Sigmoid colon (tissue), 7 donors: Measurements from ENCODE around the gene MUCL3. TPM values are rescaled to one million over a fixed set of nuclear protein-coding genes. Genes with fewer than 3 reads are reported as not detected.
A peak's percentile ranks its signal among the peaks of the same experiment; 100 is the strongest.

Experiments used
- DNase-seq: peaks from one replicate; pipeline ENCODE4 v3.0.0-alpha.2; 2019
- H3K27ac ChIP-seq, 4 donors: fragments of 200-600 bp; sonication (generic); one replicate each; pipeline ENCODE4 v1.5.1; 2016 to 2019; ENCODE audit warnings: mild to moderate bottlenecking in 1 of 4
- H3K27me3 ChIP-seq, 3 donors: fragments of 200-600 bp; sonication (generic); one replicate each; pipeline ENCODE4 v1.5.1; 2019; ENCODE audit warnings: mild to moderate bottlenecking in 1 of 3
- H3K36me3 ChIP-seq, 4 donors: fragments of 200-600 bp; sonication (generic); one replicate each; pipeline ENCODE4 v1.5.1; 2016 to 2019
- H3K4me1 ChIP-seq, 4 donors: fragments of 200-600 bp; sonication (generic); one replicate each; pipeline ENCODE4 v1.5.1; 2017 to 2019
- H3K4me3 ChIP-seq, 4 donors: fragments of 200-600 bp; sonication (generic); one replicate each; pipeline ENCODE4 v1.5.1; 2017 to 2019; ENCODE audit warnings: mild to moderate bottlenecking in 2 of 4, moderate library complexity in 1 of 4
- H3K9me3 ChIP-seq, 4 donors: fragments of 200-600 bp in 3 of 4; sonication (generic) in 3 of 4; one replicate each; pipeline versions ENCODE4 v1.5.1 to v1.6.1; 2013 to 2019
- EP300 ChIP-seq, 4 donors: sonication (generic); formaldehyde crosslinking; IDR thresholded peaks; one replicate each; pipeline ENCODE4 v1.6.1; 2017; ENCODE audit warnings: antibody characterized with exemption in 4 of 4
- POLR2A ChIP-seq, 2 donors: fragments of 450-650 bp; IDR thresholded peaks; one replicate each; pipeline ENCODE4 v1.6.1; 2016; ENCODE audit warnings: antibody characterized with exemption in 2 of 2, mild to moderate bottlenecking in 2 of 2, moderate library complexity in 2 of 2
- POLR2AphosphoS5 ChIP-seq, 4 donors: sonication (generic); formaldehyde crosslinking; IDR thresholded peaks; one replicate each; pipeline ENCODE4 v1.6.1; 2017; ENCODE audit warnings: antibody characterized with exemption in 4 of 4
- WGBS, 2 donors: extraction: QIAGEN DNeasy Blood & Tissue Kit; methylation state at CpG; one replicate each; pipeline ENCODE4 v1.1.7; 2013; 5-methylcytosine and 5-hydroxymethylcytosine counted together
- intact Hi-C: fragments of 100-400 bp; cut with DNase I; formaldehyde crosslinking; loops from one replicate; pipeline ENCODE4 v1.15.1; 2023
- polyA plus RNA-seq, 3 donors: library from polyadenylated mRNA; stranded (reverse); fragments of 200-250 nt; gene quantifications; one replicate each; pipeline ENCODE4 v1.2.3, GENCODE V29; 2013
- total RNA-seq, 4 donors: library from RNA; depleted of rRNA; stranded (reverse); fragments of >200 nt; gene quantifications; one replicate each; pipeline ENCODE4 v1.1.0, GENCODE V29; 2016
- TF ChIP-seq, protein P1 (sequence below), 4 experiments: fragments of 450-650 bp in 3 of 4; fragments of 200-600 bp in 1 of 4; IDR thresholded peaks; one replicate each; pipeline ENCODE4 v1.5.1; 2016 to 2019; ENCODE audit warnings: antibody characterized with exemption in 4 of 4, mild to moderate bottlenecking in 3 of 4, moderate library complexity in 2 of 4
- donor health status: healthy with polysubstance abuse.
- donor health status: Bipolar disorder and iron deficiency.
- donor health status: healthy.

MUCL3 gene
- total and polyA plus RNA-seq, 7 donors = under 0.01 TPM; not detected in 6

DNA sequence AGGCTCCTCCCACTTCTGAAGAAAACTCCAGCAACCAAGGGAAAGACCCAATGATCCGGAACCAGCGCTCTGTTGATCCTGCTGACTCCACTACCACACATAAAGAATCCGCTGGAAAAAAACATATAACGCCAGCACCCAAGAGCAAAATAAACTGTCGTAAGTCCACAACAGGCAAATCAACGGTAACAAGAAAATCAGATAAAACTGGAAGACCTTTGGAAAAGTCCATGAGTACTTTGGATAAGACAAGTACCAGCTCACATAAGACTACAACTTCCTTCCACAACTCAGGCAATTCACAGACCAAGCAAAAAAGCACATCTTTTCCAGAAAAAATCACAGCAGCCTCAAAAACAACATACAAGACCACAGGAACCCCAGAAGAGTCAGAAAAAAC is 8.0 kb downstream of the MUCL3 start:
- H3K4me1 ChIP-seq = no peaks in the 10 kb centered on the region
- 95% methylated on average over 6 of the region's 6 CpGs for WGBS, 2 donors
- H3K36me3 ChIP-seq = no peaks in the 10 kb centered on the region
- TF ChIP-seq, protein P1, sequence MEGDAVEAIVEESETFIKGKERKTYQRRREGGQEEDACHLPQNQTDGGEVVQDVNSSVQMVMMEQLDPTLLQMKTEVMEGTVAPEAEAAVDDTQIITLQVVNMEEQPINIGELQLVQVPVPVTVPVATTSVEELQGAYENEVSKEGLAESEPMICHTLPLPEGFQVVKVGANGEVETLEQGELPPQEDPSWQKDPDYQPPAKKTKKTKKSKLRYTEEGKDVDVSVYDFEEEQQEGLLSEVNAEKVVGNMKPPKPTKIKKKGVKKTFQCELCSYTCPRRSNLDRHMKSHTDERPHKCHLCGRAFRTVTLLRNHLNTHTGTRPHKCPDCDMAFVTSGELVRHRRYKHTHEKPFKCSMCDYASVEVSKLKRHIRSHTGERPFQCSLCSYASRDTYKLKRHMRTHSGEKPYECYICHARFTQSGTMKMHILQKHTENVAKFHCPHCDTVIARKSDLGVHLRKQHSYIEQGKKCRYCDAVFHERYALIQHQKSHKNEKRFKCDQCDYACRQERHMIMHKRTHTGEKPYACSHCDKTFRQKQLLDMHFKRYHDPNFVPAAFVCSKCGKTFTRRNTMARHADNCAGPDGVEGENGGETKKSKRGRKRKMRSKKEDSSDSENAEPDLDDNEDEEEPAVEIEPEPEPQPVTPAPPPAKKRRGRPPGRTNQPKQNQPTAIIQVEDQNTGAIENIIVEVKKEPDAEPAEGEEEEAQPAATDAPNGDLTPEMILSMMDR (IDR thresholded peaks at IDR 0.05) = no peak
- TF ChIP-seq POLR2AphosphoS5 (IDR thresholded peaks at IDR 0.05) = no peak
- no peak for TF ChIP-seq EP300 (IDR thresholded peaks at IDR 0.05)
- TF ChIP-seq POLR2A (IDR thresholded peaks at IDR 0.05) = no peak
- no peak overlapping the region for H3K4me3 ChIP-seq
- H3K27me3 ChIP-seq = peaks cover 0 to 8% (median 0%) of the 10 kb centered on the region in 3 donors
- intact Hi-C loops = loop anchor here (10.0 kb wide), 1 partner anchor 96 kb away; no protein-coding TSS in a partner anchor
- DNase-seq = no peak
- peaks cover 0 to 3% (median 0%) of the 10 kb centered on the region in 4 donors for H3K9me3 ChIP-seq
- no peak overlapping the region for H3K27ac ChIP-seq

DNA sequence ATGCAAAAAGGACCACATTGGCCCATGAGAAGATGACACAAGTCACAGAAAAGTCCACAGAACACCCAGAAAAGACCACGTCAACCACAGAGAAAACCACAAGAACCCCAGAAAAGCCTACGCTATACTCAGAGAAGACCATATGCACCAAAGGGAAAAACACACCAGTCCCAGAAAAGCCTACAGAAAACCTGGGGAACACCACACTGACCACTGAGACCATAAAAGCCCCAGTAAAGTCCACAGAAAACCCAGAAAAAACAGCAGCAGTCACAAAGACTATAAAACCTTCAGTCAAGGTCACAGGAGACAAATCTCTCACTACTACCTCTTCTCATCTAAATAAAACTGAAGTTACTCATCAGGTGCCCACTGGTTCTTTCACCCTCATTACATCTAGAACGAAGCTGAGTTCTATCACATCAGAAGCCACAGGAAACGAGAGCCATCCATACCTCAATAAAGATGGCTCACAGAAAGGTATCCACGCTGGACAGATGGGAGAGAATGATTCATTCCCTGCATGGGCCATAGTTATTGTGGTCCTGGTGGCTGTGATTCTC is 11.2 kb downstream of the MUCL3 start:
- intact Hi-C loops = no loop called here
- H3K9me3 ChIP-seq = peaks cover 0 to 3% (median 0%) of the 10 kb centered on the region in 4 donors
- no peaks in the 10 kb centered on the region for H3K36me3 ChIP-seq
- H3K27ac ChIP-seq = no peak overlapping the region
- TF ChIP-seq EP300 (IDR thresholded peaks at IDR 0.05) = no peak
- TF ChIP-seq POLR2AphosphoS5 (IDR thresholded peaks at IDR 0.05) = no peak
- TF ChIP-seq, protein P1 (IDR thresholded peaks at IDR 0.05) = no peak
- TF ChIP-seq POLR2A (IDR thresholded peaks at IDR 0.05) = no peak
- 72 to 85% methylated on average over 5 of the region's 5 CpGs for WGBS, 2 donors
- H3K4me1 ChIP-seq = peaks cover 0 to 11% (median 9%) of the 10 kb centered on the region in 4 donors
- peaks cover 0 to 32% (median 10%) of the 10 kb centered on the region in 3 donors for H3K27me3 ChIP-seq
- no peak for DNase-seq
- H3K4me3 ChIP-seq = no peak overlapping the region

DNA sequence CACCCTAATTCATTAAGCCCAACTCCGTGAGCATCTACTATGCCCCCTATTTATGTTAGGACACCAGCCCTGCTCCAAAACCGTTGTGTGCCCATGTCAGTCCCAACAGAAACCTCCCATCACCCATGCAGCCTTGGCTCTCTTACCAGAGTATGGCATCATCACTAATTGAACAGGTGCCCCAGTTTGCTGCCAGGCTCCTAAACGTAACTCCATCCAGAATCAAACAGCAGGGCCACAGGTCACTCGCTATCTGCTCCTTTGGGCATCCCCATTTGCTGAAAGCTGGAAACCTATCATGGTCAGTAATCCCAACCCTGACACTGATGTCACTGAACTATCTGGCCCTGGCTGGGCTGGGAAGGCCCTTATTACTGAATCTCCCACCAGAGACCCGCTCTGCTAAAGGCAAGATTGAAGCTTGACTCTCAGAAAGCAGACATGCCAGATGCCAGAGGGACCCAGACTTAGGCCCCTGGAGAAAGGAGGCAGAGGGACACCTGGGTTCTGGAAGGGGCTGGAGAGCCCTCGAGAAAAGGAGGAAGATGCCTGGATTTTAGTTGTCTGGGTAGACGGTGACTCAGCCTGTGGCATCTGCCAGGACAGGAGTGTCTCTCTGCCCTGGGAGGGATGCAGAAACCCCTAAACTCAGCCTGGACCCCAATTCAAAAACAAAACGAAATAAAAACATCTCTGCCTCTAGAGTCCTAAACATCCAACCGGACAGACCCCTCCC is 14.0 kb downstream of the MUCL3 start:
- Histone ChIP-seq H3K9me3 (peaks cover 0 to 3% (median 0%) of the 10 kb centered on the region in 4 donors), H3K27ac (peak overlapping the region in 1 of 4 donors; percentile 26), H3K27me3 (peaks cover 0 to 54% (median 10%) of the 10 kb centered on the region in 3 donors), H3K4me1 (peaks cover 0 to 11% (median 9%) of the 10 kb centered on the region in 4 donors), H3K36me3 (no peaks in the 10 kb centered on the region), H3K4me3 (peak overlapping the region; percentile 20 to 50 (median 44))
- DNase-seq = no peak
- TF ChIP-seq POLR2A (IDR thresholded peaks at IDR 0.05) = no peak
- no peak for TF ChIP-seq POLR2AphosphoS5 (IDR thresholded peaks at IDR 0.05)
- no peak for TF ChIP-seq EP300 (IDR thresholded peaks at IDR 0.05)
- TF ChIP-seq, protein P1 (IDR thresholded peaks at IDR 0.05) = no peak
- intact Hi-C loops = no loop called here
- 32 to 54% methylated on average over 9 of the region's 9 CpGs for WGBS, 2 donors

DNA sequence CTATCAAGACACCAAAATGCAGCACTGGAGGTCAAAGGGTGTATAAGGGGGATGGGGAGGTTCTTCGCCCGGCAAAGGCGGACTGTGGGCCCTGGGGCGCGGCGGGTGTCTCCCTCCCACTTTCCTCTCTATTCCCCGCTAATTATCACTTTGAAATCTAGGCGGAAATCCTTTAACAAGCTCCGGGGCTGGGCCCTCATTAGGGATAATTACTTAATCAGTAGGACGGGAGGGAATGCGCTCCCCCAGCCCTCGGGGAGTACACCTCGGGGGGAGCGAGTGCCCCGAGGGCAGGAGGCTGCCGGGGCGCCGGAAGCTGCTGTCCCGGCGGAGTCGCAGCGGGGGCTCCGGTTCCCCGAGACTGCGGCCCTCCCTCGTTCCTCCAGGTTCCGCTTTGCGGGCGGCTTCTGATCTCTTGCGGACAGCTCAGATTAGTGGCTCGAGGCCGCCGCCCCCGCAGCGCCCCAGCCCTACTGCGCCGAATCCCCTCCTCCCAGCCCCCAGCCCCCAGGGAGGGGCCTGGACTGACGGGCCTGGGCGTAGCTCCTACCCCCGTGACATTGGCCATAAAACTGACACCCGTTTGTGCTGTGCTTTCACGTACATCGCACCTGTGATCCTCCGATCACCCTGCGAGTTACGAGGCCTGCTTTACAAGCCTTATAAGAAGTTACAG is 14.7 kb downstream of the MUCL3 start:
- peak; percentile 79 for DNase-seq
- H3K4me3 ChIP-seq = peak overlapping the region; percentile 20 to 50 (median 44)
- 1 to 3% methylated on average over 46 of the region's 46 CpGs for WGBS, 2 donors
- peak overlapping the region in 1 of 4 donors; percentile 26 for H3K27ac ChIP-seq
- intact Hi-C loops = no loop called here
- H3K4me1 ChIP-seq = peaks cover 0 to 11% (median 9%) of the 10 kb centered on the region in 4 donors
- peaks cover 0 to 3% (median 0%) of the 10 kb centered on the region in 4 donors for H3K9me3 ChIP-seq
- H3K36me3 ChIP-seq = no peaks in the 10 kb centered on the region
- TF ChIP-seq POLR2A (IDR thresholded peaks at IDR 0.05) (no peak), POLR2AphosphoS5 (IDR thresholded peaks at IDR 0.05) (no peak), EP300 (IDR thresholded peaks at IDR 0.05) (no peak)
- TF ChIP-seq, protein P1 (IDR thresholded peaks at IDR 0.05) = no peak
- H3K27me3 ChIP-seq = peaks cover 0 to 56% (median 10%) of the 10 kb centered on the region in 3 donors
